Ramos (cell line): ENCODE measurements around the gene PI4K2A.
"Not testable (repeated sequence)": the region's sequence is repeated elsewhere in the genome, so short reads cannot be mapped to it uniquely, and the experiment has no call there.

ENCODE experiments used
- in situ Hi-C: fragments of 300-500 bp; cut with MboI; formaldehyde crosslinking; loops from one replicate; pipeline ENCODE4 v1.14.3; 2022; ENCODE audit warnings: low sequenced_read_pairs; ENCODE audit not compliant: unreplicated experiment

PI4K2A gene

DNA sequence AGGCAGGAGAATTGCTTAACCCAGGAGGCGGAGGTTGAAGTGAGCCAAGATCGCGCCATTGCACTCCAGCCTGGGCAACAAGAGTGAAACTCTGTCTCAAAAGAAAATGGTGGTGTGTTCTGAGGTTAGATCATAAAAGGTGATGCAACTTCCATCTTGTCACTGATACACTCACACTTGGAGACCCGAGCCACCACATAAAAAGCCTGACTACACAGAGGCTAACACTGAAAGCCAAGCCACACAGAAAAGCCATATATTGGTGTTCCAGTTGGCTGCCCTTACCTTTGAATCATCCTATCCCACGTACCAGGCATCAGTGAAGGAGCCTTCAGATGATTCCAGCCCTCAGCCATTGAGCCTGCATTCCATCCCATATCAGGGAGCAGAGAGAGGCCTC lies 11.2 kb upstream of the PI4K2A start:
- in situ Hi-C loops: no loop called here

DNA sequence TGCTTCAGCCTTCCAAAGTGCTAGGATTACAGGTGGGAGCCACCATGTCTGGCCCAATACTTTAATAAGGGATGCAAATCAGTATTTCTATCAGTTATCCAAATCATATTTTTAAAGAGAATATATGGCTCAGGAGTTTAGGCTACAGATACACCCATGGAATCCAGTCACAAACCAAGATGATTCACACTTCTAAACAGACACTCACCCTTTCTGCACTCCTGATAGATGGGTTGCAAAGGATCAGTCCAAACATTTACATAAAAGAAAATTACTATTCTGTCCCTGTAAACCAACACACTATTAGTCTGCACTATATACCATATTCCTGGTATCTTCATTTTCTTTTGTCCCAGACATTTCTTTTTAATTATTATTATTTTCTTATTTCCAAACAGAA lies 9.4 kb upstream of the PI4K2A start:
- in situ Hi-C loops: no loop called here

GRCh38 chr10:97632949-97633884 lies 7.3 kb upstream of the PI4K2A start, which contains the start of gene MORN4:
Gene MORN4 (minus strand): TSS chr10:97633500. CDS start chr10:97619653, 13,847 bp downstream.
- in situ Hi-C loops: no loop called here

DNA sequence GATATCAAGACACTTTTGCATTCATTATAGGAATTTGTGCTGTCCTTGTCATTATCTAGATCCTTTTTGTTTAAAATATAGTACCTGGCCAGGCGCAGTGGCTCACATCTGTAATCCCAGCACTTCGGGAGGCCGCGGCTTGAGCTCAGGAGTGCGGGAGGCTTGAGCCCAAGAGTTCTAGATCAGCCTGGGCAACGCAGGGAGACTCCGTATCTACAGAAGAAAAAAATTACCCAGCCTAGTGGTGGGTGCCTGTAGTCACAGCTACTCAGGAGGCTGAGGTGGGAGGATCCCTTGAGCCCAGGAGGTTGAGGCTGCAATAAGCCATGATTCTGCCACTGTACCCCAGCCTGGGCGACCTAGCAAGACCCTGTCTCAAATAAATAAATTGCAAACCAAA lies 6.5 kb upstream of the PI4K2A start:
- in situ Hi-C loops: no loop called here

DNA sequence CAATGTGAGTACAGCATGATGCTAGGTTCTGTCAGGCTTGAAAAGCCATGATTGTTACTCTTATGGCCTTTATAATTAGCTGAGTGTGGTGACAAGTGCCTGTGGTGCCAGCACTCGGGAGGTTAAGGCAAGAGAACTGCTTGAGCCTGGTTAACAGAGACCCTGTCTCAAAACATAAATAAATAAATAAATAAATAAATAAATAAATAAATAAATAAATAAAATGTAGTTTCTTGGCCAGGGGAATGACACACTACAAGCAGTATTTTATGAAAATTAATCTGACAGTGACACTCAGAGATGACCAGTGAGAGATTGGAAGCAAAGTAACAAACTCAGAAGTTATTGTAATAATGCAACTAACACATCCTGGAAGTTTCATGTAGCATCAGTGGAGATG lies 4.9 kb upstream of the PI4K2A start:
- in situ Hi-C loops: no loop called here

DNA sequence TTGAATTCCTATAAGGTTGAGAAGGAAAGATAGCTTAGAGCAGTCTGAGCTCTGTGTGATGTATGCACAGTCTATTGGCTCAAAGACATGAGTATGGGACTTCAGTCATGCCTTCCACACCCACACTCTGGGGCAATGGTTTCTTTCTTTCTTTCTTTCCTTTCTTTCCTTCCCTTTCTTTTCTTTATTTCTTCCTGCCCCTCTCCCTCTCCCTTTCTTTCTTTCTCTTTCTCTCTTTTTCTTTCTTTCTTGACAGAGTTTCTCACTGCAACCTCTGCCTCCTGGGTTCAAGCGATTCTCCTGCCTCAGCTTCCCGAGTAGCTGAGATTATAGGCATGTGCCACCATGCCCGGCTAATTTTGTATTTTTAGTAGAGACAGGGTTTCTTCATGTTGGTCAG lies 1.4 kb upstream of the PI4K2A start:
- in situ Hi-C loops: not testable (repeated sequence)

DNA sequence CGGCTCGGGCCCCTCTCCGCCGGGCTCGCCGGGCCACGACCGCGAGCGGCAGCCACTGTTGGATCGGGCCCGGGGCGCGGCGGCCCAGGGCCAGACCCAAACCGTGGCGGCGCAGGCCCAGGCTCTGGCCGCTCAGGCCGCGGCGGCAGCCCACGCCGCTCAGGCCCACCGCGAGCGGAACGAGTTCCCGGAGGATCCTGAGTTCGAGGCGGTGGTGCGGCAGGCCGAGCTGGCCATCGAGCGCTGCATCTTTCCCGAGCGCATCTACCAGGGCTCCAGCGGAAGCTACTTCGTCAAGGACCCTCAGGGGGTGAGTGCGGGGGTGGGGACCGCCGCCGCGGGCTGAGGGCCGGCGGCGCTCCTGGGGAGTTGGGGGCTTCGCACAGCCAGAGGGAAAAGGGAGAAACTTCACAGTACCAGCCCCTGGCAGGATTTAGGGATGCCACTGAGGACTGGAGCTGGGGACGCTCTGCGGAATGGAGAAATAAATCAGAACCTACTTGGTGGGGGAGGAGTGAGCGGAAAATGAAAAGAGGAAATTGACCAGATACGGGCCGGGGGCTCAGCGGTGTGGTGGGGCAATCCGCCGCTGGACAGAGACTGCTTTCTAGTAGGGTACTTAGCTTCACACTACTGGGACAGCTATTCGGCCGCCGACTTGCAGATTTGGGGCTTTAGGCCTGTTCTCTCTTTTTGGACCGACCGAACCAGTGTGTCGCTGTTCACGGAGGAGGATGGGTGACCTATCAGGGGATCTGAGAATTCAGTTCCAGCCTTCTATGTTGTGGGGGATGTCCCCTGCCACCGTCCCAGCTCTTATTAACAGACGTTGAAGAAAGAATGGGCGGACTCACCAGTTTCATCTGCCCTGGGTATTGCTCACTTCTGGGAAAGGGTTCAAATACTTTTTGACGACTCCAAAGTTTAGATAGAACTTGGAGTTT lies 669 bp downstream of the PI4K2A start:
- in situ Hi-C loops: no loop called here

GRCh38 chr10:97642471-97643159 lies 2.1 kb downstream of the PI4K2A start:
- in situ Hi-C loops: not testable (repeated sequence)

GRCh38 chr10:97643441-97643985 lies 3.0 kb downstream of the PI4K2A start:
- in situ Hi-C loops: no loop called here

GRCh38 chr10:97644936-97645335 lies 4.5 kb downstream of the PI4K2A start:
- in situ Hi-C loops: no loop called here

DNA sequence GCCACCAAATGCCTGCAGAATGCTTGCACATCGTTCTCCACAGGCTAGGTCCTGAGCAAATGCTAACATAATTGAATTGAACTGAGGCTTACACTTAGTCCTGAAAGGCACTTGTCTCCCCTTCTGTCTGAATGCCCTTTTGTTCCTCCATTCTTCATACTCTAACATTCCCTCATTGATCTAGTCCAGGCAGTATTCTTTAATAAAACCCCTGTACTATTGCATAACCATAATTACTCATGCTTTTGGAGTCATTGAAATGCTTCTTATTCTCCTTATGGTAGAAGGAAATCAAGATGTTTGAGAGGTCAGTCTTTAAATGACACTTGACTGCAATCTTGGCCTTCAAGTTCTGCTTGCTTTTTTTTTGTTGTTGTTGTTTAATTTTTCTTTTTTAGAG lies 7.1 kb downstream of the PI4K2A start:
- in situ Hi-C loops: no loop called here

- in situ Hi-C loops: no loop called here
These were observed 8.3 kb downstream of the PI4K2A start for GRCh38 chr10:97648562-97649404.

DNA sequence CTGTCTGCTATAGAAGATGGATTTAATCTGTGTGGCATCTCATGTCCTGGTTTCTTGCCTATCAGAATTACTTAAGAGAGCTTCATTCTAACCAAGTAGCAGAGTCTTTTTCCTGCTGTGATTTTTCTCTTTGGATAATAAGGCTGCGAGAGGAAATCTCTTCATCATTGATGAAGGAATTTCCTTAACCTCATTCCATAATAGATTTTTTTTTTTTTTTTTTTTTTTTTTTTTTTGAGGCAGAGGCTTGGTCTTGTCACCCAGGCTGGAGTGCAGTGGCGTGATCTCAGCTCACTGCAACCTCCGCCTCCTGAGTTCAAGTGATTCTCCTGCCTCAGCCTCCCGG lies 8.9 kb downstream of the PI4K2A start:
- in situ Hi-C loops: not testable (repeated sequence)

DNA sequence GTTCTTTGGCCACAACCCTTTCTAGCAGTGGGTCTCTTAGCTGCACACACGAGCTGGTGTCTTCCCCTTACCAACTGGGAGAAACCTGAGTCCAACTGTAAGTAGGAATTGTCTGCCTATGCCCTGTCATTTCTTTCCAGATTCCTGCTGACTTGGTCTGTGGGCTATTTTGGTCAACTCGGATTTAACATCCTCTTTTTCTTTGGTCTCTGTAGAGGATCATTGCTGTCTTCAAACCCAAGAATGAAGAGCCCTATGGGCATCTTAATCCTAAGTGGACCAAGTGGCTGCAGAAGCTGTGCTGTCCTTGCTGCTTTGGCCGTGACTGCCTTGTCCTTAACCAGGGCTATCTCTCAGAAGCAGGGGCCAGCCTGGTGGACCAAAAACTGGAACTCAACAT lies 10.3 kb downstream of the PI4K2A start:
- in situ Hi-C loops: no loop called here

GRCh38 chr10:97651773-97652172 lies 11.3 kb downstream of the PI4K2A start:
- in situ Hi-C loops: no loop called here

DNA sequence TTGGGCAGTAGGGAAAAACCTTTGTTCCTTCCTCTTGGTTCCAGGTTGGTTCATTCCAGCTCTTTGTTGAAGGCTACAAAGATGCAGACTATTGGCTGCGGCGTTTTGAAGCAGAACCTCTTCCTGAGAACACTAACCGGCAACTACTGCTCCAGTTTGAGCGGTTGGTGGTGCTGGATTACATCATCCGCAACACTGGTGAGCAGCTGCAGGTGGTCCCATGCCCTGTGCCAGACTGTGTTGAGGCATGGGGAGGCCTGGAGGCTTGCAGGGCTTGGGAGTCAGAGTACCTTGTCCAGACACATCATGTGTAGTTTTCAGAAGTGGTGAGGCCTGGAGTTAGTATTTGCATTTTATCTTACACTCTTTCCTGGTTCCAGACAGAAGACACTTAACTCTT lies 16.3 kb downstream of the PI4K2A start:
- in situ Hi-C loops: no loop called here

GRCh38 chr10:97659589-97659988 lies 19.1 kb downstream of the PI4K2A start:
- in situ Hi-C loops: no loop called here

DNA sequence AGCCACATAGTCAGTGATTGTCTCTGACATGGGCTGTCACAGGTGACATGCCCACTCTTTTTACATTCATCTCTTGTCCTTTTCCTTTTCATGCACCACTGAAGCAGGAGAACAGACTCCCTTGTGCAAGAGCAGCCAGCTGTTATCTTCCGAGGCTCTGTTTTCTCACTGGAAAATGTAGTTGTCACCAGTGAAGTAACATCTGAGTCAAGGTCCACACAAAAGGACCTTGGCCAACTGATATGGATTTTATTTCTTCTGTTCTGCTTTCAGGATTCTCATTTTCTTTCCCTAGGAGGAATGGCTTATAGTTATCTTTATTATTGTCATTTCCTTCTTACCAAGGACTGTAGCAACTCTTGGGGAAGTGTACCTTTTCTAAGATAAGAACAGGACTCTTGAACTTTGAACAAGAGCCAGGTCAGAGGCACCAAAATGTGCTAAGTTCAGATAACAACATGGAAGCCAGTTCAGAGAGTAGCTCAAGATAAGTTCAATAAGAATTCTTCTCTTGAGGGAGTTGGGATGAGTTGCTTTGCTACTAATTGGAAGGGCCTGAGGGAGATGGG lies 23.9 kb downstream of the PI4K2A start:
- in situ Hi-C loops: no loop called here

GRCh38 chr10:97666992-97667391 lies 26.5 kb downstream of the PI4K2A start:
- in situ Hi-C loops: no loop called here
